Activated CD8-positive, alpha-beta T cell treated with anti-CD3 and anti-CD28 coated beads, Interleukin-2, amount 10 ng/mL, durations not matched to agents 7 days and 5 days (primary cell): ENCODE results near the gene S100P. TPM values are rescaled to one million over a fixed set of nuclear protein-coding genes. Genes with fewer than 3 reads are reported as not detected.
"Not testable (repeated sequence)": the region's sequence is repeated elsewhere in the genome, so short reads cannot be mapped to it uniquely, and the experiment has no call there.

ENCODE experiments used
- ATAC-seq: fragments of 150-1000 bp; cut with Tn5 transposase; one replicate; pipeline ENCODE4 v1.10.0; 2021; ENCODE audit warnings: moderate library complexity
- CTCF ChIA-PET: fragments of 350-600 bp; sonication (Branson Sonifier 250); formaldehyde crosslinking; loops from one replicate; lab custom pipeline; 2021; ENCODE audit warnings: antibody characterized with exemption; lab: Charles Lee
- POLR2A ChIA-PET: fragments of 350-600 bp; sonication (Branson Sonifier 250); formaldehyde crosslinking; loops from one replicate; lab custom pipeline; 2021; ENCODE audit warnings: antibody characterized with exemption; lab: Charles Lee
- DNase-seq: peaks from one replicate; pipeline ENCODE4 v3.0.0-alpha.2; 2020
- H3K27ac Mint-ChIP-seq: one replicate; pipeline ENCODE4 v1.8.0; 2021; ENCODE audit warnings: mild to moderate bottlenecking, mixed read lengths
- H3K27me3 Mint-ChIP-seq: one replicate; pipeline ENCODE4 v1.8.0; 2021; ENCODE audit warnings: low read depth, mixed read lengths
- H3K36me3 Mint-ChIP-seq: one replicate; pipeline ENCODE4 v1.8.0; 2021; ENCODE audit warnings: low read depth, mixed read lengths
- H3K4me1 Mint-ChIP-seq: one replicate; pipeline ENCODE4 v1.8.0; 2021; ENCODE audit warnings: low read depth, mixed read lengths
- H3K4me3 Mint-ChIP-seq: one replicate; pipeline ENCODE4 v1.8.0; 2021; ENCODE audit warnings: mild to moderate bottlenecking, mixed read lengths
- H3K9me3 Mint-ChIP-seq: one replicate; pipeline ENCODE4 v1.8.0; 2022; ENCODE audit warnings: mixed read lengths; ENCODE audit not compliant: insufficient read depth
- total RNA-seq, 2 experiments: library from RNA; stranded (reverse); gene quantifications; one replicate each; pipeline ENCODE4 v1.2.3, GENCODE V29; 2021

S100P gene
- total RNA-seq, 2 experiments from 2014 or later = 8.3 to 8.5 TPM

GRCh38 chr4:6658597-6659075, 35.0 kb upstream of the S100P start:
- ChIA-PET CTCF (interaction anchor here (0.9 to 1.8 kb wide), 4 partner anchors 15 to 215 kb away, joined by 3 to 6 read pairs (median 4); no protein-coding TSS in a partner anchor), POLR2A (interaction anchor here (0.6 to 2.2 kb wide), 4 partner anchors 14 to 350 kb away, joined by 3 to 16 read pairs (median 7); partner anchors contain the start of gene MRFAP1)
- DNase-seq (peak; percentile 37), ATAC-seq (peak; percentile 82)
- Mint-ChIP-seq H3K4me3 (peak overlapping the region; percentile 63), H3K27me3 (peaks cover 31% of the 10 kb centered on the region), H3K27ac (no peak overlapping the region), H3K36me3 (no peaks in the 10 kb centered on the region), H3K4me1 (peaks cover 18% of the 10 kb centered on the region), H3K9me3 (no peaks in the 10 kb centered on the region)

- no peak overlapping the region for H3K27ac Mint-ChIP-seq
- H3K36me3 Mint-ChIP-seq = no peaks in the 10 kb centered on the region
- H3K4me3 Mint-ChIP-seq = no peak overlapping the region
- ChIA-PET CTCF (no interaction called here), POLR2A (interaction anchor here (1.7 to 2.2 kb wide), 2 partner anchors 13 to 18 kb away, joined by 9 to 16 read pairs; partner anchors contain the start of gene MRFAP1)
- ATAC-seq (no peak), DNase-seq (no peak)
- H3K27me3 Mint-ChIP-seq = peaks cover 32% of the 10 kb centered on the region
- no peaks in the 10 kb centered on the region for H3K9me3 Mint-ChIP-seq
- H3K4me1 Mint-ChIP-seq = peaks cover 18% of the 10 kb centered on the region
Observed at GRCh38 chr4:6659897-6660296, 33.8 kb upstream of the S100P start.

- Mint-ChIP-seq H3K36me3 (no peaks in the 10 kb centered on the region), H3K27me3 (peaks cover 32% of the 10 kb centered on the region), H3K4me1 (peaks cover 18% of the 10 kb centered on the region), H3K9me3 (no peaks in the 10 kb centered on the region), H3K4me3 (no peak overlapping the region), H3K27ac (no peak overlapping the region)
- DNase-seq = no peak
- ChIA-PET CTCF (no interaction called here), POLR2A (interaction anchor here (2.2 kb wide), 1 partner anchor 19 kb away, joined by 16 read pairs; the partner anchor contains the start of gene MRFAP1)
- ATAC-seq = no peak
Observed at GRCh38 chr4:6660430-6660829, 33.2 kb upstream of the S100P start.

- ChIA-PET POLR2A (interaction anchor here (1.5 to 3.4 kb wide), 2 partner anchors 11 to 22 kb away, joined by 3 to 25 read pairs; a partner anchor contains a TSS), CTCF (interaction anchor here (0.8 to 1.6 kb wide), 2 partner anchors 9 to 54 kb away, joined by 3 to 5 read pairs; no protein-coding TSS in a partner anchor)
- ATAC-seq (no peak), DNase-seq (no peak)
- H3K36me3 Mint-ChIP-seq = no peaks in the 10 kb centered on the region
- H3K27ac Mint-ChIP-seq = no peak overlapping the region
- peaks cover 32% of the 10 kb centered on the region for H3K27me3 Mint-ChIP-seq
- no peaks in the 10 kb centered on the region for H3K9me3 Mint-ChIP-seq
- H3K4me1 Mint-ChIP-seq = peaks cover 8% of the 10 kb centered on the region
- no peak overlapping the region for H3K4me3 Mint-ChIP-seq
Observed at GRCh38 chr4:6662591-6662990, 31.1 kb upstream of the S100P start.

GRCh38 chr4:6663596-6664393, 29.9 kb upstream of the S100P start:
- POLR2A ChIA-PET = interaction anchor here (0.6 to 3.4 kb wide), 5 partner anchors 10 to 118 kb away, joined by 3 to 25 read pairs (median 3); a partner anchor contains a TSS
- ATAC-seq (no peak), DNase-seq (no peak)
- H3K27me3 Mint-ChIP-seq = peaks cover 32% of the 10 kb centered on the region
- no peaks in the 10 kb centered on the region for H3K9me3 Mint-ChIP-seq
- H3K36me3 Mint-ChIP-seq = no peaks in the 10 kb centered on the region
- peaks cover 3% of the 10 kb centered on the region for H3K4me1 Mint-ChIP-seq
- peak overlapping the region; percentile 17 for H3K4me3 Mint-ChIP-seq
- CTCF ChIA-PET = interaction anchor here (0.8 to 1.6 kb wide), 7 partner anchors 10 to 53 kb away, joined by 3 to 6 read pairs (median 3); a partner anchor contains a TSS
- no peak overlapping the region for H3K27ac Mint-ChIP-seq

DNA sequence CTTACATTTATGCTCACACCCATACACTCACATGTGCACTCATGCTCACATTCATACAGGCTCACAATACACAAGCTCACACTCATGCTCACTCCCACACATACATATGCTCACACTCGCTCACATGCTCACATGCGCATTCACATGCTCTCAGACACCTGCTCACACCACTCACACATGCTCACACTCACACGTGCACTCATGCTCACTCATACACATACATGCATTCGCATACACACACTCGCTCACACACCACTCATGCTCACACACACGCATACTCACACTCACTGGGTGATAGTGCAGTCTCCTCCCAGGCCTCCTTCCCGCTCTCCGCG, 28.4 kb upstream of the S100P start:
- Mint-ChIP-seq H3K36me3 (no peaks in the 10 kb centered on the region), H3K27ac (no peak overlapping the region), H3K4me1 (no peaks in the 10 kb centered on the region), H3K27me3 (peaks cover 26% of the 10 kb centered on the region), H3K4me3 (no peak overlapping the region), H3K9me3 (no peaks in the 10 kb centered on the region)
- POLR2A ChIA-PET = interaction anchor here (0.7 kb wide), 1 partner anchor 25 kb away, joined by 3 read pairs; the partner anchor contains the start of gene MRFAP1
- CTCF ChIA-PET = no interaction called here
- DNase-seq (no peak), ATAC-seq (no peak)

- POLR2A ChIA-PET = no interaction called here
Observed at GRCh38 chr4:6668391-6668790, 25.3 kb upstream of the S100P start.

DNA sequence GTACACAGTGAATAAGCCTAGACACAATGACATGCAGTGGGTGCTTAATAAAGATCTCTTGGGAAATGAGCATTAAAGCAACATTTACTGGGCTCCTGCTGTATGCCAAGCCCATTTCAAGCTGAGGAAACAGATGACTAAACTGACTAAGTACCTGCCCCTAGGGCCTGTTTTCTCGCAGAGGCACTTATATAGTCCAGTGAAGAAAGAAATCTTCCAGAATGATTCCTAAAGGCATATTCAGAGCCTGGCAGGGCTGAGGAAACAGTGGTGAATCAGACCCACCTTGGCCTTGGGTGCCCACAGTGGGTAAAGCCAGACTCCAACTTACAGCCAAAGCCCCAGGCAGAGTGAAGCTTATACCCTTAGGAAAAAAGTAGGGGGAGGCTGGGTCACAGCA, 22.0 kb upstream of the S100P start:
- DNase-seq (no peak), ATAC-seq (no peak)
- H3K27me3 Mint-ChIP-seq = no peaks in the 10 kb centered on the region
- ChIA-PET CTCF (interaction anchor here (11.2 kb wide), 1 partner anchor 38 kb away, joined by 354 read pairs; the partner anchor contains the start of genes BLOC1S4 and MRFAP1L1), POLR2A (interaction anchor here (0.6 kb wide), 1 partner anchor 96 kb away, joined by 3 read pairs; no protein-coding TSS in a partner anchor)
- peaks cover 29% of the 10 kb centered on the region for H3K36me3 Mint-ChIP-seq
- H3K4me1 Mint-ChIP-seq = peaks cover 26% of the 10 kb centered on the region
- H3K4me3 Mint-ChIP-seq = no peak overlapping the region
- H3K27ac Mint-ChIP-seq = no peak overlapping the region
- H3K9me3 Mint-ChIP-seq = no peaks in the 10 kb centered on the region

More at GRCh38 chr4:6668391-6668790, 25.3 kb upstream of the S100P start:
- H3K9me3 Mint-ChIP-seq = no peaks in the 10 kb centered on the region
- H3K4me3 Mint-ChIP-seq = no peak overlapping the region
- ATAC-seq (no peak), DNase-seq (no peak)
- peaks cover 3% of the 10 kb centered on the region for H3K27me3 Mint-ChIP-seq
- H3K36me3 Mint-ChIP-seq = peaks cover 4% of the 10 kb centered on the region
- CTCF ChIA-PET = interaction anchor here (11.2 kb wide), 1 partner anchor 41 kb away, joined by 354 read pairs; the partner anchor contains the start of genes BLOC1S4 and MRFAP1L1
- H3K4me1 Mint-ChIP-seq = peaks cover 4% of the 10 kb centered on the region
- no peak overlapping the region for H3K27ac Mint-ChIP-seq

DNA sequence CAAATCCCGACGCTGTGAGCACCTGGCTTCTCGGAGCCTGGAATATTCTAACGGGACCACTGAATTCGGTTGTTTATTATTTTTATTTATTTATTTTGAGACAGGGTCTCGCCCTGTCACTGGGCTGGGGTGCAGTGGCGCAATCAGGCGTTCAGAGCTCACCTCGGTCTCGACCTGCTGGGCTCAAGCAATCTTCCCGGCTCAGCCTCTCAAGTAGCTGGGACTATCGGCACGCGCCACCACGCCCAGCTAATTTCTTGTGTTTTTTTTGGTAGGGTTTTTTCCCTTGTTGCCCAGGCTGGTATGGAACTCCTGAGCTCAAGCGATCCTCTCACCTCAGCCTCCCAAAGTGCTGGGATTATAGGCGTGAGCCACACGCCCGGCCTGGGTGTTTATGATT, 21.5 kb upstream of the S100P start:
- Mint-ChIP-seq H3K4me1 (peaks cover 31% of the 10 kb centered on the region), H3K27me3 (no peaks in the 10 kb centered on the region), H3K4me3 (no peak overlapping the region), H3K36me3 (peaks cover 34% of the 10 kb centered on the region), H3K27ac (no peak overlapping the region), H3K9me3 (no peaks in the 10 kb centered on the region)
- POLR2A ChIA-PET = interaction anchor here (0.6 to 3.8 kb wide), 2 partner anchors 31 to 97 kb away, joined by 3 to 65 read pairs; partner anchors contain the start of gene MRFAP1
- DNase-seq (no peak), ATAC-seq (no peak)
- CTCF ChIA-PET = interaction anchor here (11.2 kb wide), 1 partner anchor 38 kb away, joined by 354 read pairs; the partner anchor contains the start of genes BLOC1S4 and MRFAP1L1

DNA sequence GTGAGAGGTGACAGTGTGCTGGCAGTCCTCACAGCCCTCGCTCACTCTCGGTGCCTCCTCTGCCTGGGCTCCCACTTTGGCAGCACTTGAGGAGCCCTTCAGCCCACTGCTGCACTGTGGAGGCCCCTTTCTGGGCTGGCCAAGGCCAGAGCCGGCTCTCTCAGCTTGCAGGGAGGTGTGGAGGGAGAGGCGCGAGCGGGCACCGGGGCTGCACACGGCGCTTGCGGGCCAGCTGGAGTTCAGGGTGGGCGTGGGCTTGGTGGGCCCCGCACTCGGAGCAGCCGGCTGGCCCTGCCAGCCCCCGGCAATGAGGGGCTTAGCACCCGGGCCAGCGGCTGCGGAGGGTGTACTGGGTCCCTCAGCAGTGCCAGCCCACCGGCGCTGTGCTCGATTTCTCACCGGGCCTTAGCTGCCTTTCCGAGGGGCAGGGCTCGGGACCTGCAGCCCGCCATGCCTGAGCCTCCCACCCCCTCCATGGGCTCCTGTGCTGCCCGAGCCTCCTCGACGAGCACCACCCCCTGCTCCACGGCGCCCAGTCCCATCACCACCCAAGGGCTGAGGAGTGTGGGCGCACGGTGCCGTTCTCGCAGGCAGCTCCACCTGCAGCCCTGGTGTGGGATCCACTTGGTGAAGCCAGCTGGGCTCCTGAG, 21.0 kb upstream of the S100P start:
- H3K4me3 Mint-ChIP-seq, H3K27me3 Mint-ChIP-seq, H3K9me3 Mint-ChIP-seq, DNase-seq, ATAC-seq: not testable (repeated sequence)
- peaks cover 39% of the 10 kb centered on the region for H3K36me3 Mint-ChIP-seq
- H3K4me1 Mint-ChIP-seq = peaks cover 36% of the 10 kb centered on the region
- peak overlapping the region; percentile 100 for H3K27ac Mint-ChIP-seq
- ChIA-PET CTCF (interaction anchor here (1.2 to 11.2 kb wide), 4 partner anchors 23 to 201 kb away, joined by 7 to 354 read pairs (median 54); partner anchors contain the start of genes BLOC1S4, MRFAP1, MRFAP1L1 and S100P), POLR2A (interaction anchor here (1.0 to 6.1 kb wide), 14 partner anchors 9 to 393 kb away, joined by 3 to 87 read pairs (median 14); partner anchors contain the start of genes BLOC1S4, MRFAP1, MRFAP1L1 and S100P)
